Esophagus squamous epithelium (tissue), 4 donors: ENCODE results near the gene CDHR4.

Source experiments
- POLR2A ChIP-seq, 4 donors: fragments of 450-650 bp; IDR thresholded peaks; one replicate each; pipeline ENCODE4 v1.6.1; 2017; ENCODE audit warnings: antibody characterized with exemption in 4 of 4, mild to moderate bottlenecking in 4 of 4, moderate library complexity in 3 of 4
- TF ChIP-seq, protein P1 (sequence below), 6 experiments: fragments of 450-650 bp in 4 of 6; fragments of 200-600 bp in 2 of 6; sonication (generic) in 2 of 6; IDR thresholded peaks; one replicate each; pipeline ENCODE4 v1.5.1; 2016 to 2019; ENCODE audit warnings: antibody characterized with exemption in 6 of 6, mild to moderate bottlenecking in 4 of 6, moderate library complexity in 4 of 6

- TF ChIP-seq, protein P1, sequence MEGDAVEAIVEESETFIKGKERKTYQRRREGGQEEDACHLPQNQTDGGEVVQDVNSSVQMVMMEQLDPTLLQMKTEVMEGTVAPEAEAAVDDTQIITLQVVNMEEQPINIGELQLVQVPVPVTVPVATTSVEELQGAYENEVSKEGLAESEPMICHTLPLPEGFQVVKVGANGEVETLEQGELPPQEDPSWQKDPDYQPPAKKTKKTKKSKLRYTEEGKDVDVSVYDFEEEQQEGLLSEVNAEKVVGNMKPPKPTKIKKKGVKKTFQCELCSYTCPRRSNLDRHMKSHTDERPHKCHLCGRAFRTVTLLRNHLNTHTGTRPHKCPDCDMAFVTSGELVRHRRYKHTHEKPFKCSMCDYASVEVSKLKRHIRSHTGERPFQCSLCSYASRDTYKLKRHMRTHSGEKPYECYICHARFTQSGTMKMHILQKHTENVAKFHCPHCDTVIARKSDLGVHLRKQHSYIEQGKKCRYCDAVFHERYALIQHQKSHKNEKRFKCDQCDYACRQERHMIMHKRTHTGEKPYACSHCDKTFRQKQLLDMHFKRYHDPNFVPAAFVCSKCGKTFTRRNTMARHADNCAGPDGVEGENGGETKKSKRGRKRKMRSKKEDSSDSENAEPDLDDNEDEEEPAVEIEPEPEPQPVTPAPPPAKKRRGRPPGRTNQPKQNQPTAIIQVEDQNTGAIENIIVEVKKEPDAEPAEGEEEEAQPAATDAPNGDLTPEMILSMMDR (IDR thresholded peaks at IDR 0.05) = no peak
- no peak for TF ChIP-seq POLR2A (IDR thresholded peaks at IDR 0.05)
These were observed 29.7 kb downstream of the CDHR4 start for GRCh38 chr3:49769926-49770325.
